Measurements from ENCODE around the gene TRAM2. TPM values are rescaled to one million over a fixed set of nuclear protein-coding genes. Genes with fewer than 3 reads are reported as not detected.

TRAM2 gene, protein sequence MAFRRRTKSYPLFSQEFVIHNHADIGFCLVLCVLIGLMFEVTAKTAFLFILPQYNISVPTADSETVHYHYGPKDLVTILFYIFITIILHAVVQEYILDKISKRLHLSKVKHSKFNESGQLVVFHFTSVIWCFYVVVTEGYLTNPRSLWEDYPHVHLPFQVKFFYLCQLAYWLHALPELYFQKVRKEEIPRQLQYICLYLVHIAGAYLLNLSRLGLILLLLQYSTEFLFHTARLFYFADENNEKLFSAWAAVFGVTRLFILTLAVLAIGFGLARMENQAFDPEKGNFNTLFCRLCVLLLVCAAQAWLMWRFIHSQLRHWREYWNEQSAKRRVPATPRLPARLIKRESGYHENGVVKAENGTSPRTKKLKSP
- 11.5 and 47.0 TPM in 2 replicates for total RNA-seq

DNA sequence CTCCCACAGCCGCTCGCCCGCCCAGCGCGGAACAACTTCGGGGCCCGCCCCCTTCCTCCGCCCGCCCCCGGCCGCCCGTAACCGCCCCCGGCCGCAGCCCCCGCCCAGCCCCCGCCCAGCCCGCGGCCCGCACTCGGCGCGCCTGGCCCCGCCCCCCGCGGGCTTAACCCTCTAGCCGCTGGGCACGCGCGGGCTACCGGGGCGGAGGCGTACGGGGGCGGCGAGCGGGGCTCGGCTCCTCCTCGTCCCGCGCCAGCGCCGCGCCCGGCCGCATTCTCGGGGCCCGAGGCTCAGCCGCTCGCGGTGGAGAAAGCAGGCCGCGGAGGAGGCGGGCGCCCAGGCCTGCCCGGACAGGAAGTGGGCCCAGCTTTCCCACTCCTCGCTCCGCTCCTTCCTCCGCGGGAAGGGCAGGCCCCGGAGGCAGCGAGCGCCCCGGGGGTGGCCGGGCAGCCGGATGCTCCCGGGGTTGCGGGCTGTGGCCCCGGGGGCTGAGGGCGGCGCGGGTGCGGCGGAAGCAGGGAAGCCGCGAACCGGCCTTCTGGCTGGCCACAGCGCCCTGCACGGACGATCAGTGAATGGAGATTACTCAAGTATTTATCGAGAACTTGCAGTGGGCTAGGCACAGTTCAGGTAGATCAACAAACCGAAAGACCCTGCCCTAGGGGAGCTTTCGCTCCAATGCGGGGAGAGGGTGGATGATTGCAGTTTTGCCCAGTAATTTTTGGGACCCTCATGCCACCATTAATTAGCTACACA is at the start of gene TRAM2:
TRAM2 (minus strand) TSS at position 39 of the 756 bp plus-strand sequence. CDS start 145 bp downstream, outside the sequence.
- no peak for DNase-seq (ENCODE audit: low read depth)

DNA sequence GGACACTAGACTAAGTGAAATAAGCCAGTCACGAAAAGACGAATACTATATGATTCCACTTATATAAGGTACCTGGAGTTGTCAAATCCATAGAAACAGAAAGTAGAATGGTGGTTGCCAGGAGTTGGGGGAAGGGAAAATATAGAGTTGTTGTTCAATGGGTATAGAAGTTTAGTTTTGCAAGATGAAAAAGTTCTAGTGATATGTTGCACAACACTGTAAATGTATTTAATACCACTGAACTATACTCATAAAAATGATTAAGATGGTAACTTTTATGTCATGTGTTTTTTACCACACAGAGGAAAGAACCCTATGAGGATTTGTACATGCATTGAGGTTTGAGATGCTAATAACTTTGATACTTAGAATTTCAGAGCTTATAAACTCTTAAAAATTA is 46.0 kb upstream of the TRAM2 start:
- DNase-seq (ENCODE audit: low read depth): no peak

DNA sequence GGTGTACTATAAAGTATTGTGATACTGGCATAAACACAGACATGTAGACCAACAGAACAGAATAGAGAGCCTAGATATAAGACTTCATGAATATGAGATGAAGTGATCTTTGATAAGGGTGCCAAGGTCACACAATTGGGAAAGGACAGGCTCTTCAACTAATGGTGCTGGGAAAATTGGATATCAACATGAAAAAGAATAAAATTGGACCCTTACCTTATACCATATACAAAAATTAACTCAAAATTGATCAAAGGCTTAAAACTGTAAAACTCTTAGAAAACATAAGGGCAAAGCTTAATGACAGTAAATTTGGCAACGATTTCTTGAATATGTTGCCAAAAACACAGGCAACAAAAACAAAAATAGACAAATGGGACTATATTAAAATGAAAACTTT is 44.8 kb upstream of the TRAM2 start:
- DNase-seq (ENCODE audit: low read depth): no peak

DNA sequence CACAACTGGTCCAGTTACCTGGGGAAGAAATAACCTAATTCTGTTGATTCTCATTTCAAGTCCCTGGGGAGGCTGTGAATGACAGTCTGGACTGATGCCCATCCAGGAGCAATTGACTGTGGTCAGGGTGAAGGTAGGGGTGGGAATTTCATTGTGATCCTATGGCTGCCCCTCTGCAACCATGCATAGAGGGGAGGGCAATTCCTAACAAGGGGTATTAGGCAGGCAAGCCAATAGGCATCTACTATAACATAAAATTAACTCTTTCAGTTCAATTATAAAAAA is 44.0 kb upstream of the TRAM2 start:
- peak; percentile 57 for DNase-seq (ENCODE audit: low read depth)

DNA sequence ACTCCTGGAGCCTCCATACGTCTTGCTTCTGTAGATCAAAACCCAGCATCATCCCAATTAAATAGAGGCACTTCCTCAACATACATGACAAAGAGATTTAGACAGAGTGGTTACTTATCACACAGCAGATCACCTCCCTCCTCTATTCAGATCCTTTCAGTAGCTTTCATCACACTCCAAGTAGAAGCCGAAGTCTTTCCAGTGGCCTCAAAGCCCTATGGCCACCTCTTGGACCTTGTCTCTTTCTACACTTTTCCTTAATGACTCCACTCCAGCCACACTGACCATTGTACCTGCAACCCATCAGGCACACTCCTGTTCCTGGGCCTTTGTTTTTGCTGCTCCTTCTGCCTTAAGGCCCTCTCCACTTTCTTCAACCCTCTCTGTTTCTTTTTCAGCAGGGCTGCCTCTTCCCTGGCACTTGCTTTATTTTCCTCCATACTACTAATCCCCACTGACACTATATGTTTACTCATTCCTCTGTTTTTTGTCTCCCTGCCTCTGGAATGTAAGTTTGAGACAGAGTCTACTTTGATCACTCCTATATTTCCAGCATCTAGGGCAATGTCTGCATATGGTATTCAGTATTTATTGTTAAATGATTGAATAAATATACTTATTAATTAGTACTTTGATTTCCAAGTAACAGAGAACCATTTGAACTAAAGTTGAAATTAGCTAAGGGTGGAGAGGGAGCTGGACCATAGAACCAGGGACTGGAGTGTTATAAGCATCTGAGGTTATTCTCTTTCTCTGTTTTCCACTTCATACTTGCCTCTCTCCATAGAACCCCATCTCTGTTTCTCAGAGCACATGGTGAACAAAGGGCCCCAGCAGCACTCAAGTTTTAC is 43.4 kb upstream of the TRAM2 start:
- DNase-seq (ENCODE audit: low read depth): no peak

DNA sequence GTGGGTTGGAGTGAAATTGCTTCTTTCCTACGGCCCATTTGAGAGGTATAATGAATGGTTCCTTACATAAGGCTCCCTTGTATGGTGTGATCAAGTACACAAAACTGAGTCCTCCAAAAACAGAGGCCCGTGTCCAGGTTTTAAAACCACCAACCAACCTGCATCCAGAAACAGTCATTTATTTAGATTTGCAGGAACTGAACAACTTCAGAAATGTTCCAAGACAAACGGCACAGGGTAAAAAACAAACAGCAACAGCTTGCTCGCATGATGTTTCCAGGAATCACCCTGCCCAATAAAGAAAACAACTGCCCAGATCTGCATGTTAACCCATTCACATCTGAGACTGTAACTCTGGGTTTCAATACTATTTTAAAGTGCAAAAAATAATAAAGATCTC is 40.2 kb upstream of the TRAM2 start:
- DNase-seq (ENCODE audit: low read depth): peak; percentile 28

DNA sequence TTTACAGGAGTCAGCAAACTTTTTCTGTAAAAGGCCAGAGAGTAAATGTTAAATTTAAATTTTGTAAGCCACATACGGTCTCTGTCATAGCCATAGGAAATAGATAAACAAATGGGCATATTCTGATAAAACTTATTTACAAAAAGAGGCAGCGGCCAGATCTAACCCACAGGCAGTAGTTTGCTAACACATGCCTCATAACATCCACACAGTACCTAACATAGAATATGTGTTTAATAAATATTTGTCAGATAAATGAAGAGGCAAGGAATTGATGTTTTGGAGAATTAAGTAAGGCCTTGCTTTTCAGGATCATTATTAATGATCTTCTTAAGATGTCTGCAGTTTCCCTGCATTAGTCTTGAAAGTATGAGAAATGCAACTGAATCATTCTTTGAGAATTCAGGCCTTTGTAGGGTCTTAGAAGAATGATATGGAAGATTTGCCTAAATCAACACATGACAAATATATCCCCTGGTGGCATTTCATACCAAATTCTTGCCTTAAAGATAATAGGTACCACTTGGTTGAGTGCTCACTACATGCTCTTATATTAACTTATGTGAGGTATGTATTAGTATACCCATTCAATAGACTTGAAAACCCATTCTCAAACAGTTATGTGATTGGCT is 39.3 kb upstream of the TRAM2 start:
- DNase-seq (ENCODE audit: low read depth): no peak

DNA sequence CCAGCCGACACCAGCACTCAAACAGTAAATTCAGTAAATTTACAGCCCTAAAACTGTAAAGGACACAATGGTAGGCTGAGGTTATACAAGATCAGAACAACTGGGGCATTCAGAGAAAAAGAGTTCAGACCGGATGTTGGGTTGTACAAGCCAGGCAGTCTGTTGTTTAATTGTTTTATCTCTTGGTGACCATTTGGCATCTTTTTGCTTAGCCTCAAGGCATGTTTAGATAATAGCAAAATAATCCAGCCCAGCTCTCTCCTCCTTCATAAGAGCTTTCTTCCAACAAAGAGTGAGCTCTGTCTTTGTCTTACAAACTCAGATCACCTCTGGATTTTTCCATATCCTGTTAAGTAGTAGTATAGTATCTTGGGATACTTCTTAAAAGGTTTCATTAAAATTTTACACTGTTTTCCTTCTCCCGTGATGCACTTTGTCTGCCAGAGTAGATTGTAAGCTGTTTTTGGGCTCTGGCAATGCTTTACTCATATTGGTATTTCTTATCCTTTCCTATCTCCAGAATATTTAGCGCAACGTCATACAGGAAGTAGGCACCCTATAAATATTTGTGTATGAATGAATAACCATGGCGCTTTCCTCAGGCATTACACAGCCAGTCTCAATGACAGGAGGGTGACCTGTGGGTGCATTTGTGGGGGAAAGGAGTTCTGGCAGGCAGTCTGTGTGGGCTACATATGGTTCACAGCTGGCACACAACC is 35.6 kb upstream of the TRAM2 start:
- DNase-seq (ENCODE audit: low read depth): no peak

DNA sequence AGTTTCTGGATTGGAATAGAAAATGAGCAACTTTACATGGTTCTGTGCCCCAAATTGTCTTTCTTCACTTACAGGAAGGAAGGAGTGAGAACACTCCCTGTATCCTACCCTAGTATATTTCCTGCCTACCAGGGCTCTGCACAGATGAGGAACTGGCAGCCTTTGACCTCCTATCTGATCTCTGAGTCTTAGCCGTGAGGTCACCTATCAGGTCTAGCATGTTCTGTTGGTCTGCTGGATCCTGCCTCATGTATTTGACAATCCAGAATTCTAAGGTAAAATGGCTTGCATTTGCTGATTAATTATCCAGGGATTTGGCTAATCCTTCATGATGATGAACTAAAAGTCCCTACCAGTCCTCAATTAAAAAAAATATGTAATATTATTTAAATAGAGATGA is 35.0 kb upstream of the TRAM2 start:
- DNase-seq (ENCODE audit: low read depth): no peak

DNA sequence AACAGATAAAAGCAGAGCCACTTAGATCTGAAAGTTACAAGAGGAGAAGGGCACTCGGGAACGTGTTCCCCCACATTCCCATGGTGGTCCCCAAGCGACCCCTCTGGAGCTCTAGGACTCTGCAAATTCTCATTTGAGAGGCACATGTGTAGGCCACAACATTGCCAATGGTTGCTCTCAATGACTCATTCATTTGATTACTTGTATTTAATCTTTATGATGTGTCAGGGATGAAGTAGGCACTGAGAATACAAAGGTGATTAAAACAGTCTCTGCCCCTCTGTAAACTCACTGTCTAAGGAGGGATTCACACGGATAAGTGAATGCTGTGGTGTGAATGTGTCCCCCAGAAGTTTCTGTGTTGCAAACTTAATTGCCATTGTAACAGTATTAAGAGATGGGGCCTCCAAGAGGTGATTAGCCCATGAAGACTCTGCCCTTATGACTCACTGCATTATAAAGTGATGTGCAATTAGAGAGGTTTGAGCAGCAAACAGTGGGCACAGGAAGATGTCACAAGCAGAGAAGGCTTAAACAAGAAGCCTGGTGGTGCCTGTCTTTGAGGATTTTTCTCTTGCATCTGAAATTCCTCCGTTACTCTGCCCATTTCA is 34.0 kb upstream of the TRAM2 start:
- peak; percentile 77 for DNase-seq (ENCODE audit: low read depth)

DNA sequence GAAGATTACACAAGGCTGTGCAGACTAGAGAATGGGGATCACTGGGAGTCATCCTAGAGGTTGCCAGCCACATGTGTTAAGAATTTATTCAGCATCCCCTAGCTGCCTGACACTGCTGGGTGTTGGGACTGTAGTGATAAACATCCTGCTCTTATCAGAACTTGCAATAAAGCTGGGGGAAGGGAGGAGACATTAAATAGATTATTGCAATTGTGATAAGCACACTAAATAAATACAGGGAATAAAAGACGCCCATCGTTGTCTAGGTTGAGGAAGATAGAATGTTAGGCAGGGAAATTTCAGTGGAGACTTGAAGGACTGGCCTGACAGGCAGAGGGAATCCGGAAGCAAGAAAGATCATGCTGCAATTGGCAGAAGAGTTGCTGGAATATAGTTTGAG is 33.2 kb upstream of the TRAM2 start:
- DNase-seq (ENCODE audit: low read depth): no peak

DNA sequence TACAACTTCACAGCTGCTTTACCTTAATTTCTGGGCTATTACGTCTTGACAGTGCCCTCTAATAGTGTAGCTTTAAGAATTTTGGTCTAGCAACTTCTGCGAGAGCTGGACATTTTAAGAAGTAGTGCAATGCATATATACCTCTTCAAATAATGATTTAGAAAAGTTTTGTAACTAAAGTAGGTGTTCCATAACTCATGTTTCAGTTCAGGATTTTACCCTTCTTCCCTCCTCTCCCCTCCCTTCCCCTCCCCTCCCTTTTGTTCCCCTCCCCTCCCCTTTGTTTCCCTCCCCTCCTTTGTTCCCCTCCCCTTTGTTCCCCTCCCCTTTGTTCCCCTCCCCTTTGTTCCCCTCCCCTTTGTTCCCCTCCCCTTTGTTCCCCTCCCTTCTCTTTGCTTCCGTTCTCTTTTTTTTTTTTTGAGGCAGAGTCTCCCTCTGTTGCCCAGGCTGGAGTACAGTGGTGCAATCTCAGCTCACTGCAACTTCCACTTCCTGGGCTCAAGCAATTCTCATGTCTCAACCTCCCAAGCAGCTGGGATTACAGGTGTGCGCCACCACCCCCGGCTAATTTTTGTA is 28.8 kb upstream of the TRAM2 start:
- DNase-seq (ENCODE audit: low read depth): no peak

DNA sequence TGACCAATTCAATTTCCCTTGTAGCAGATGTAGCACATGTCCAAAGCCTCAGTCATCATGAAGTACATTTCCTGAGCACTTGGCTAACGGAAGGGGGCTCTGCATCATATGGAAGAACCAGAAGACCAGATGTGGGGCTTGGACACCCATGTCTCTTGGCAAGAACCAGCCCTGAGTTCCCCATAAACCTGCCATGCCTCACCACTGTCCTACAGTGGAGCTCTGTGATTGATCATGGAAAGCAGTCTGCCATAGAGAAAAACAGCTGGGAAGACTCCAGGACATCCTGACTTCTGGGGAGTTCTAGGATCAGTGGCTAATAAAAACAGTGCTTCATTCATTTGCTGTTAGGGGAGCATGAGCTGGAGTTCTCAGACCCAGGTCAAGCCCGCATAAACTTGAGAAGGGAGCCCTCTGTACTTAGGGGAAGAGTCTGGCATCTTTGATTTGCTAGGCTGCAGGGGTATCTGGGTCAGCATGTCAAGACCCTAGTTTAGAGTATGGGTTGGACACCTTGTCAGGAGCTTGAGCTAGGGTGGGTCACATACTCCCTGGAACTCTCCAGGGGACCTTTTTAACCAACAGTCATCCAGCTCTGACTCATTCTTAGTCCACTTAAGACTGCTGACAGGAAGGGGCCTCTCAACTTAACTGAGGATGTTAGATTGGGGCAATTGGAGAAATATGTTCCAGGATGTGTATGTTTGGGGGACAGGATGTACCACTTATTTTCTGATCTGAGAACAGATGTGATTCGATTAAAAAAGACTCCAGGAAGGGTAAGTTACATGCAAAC is 26.3 kb upstream of the TRAM2 start:
- DNase-seq (ENCODE audit: low read depth): peak; percentile 84

DNA sequence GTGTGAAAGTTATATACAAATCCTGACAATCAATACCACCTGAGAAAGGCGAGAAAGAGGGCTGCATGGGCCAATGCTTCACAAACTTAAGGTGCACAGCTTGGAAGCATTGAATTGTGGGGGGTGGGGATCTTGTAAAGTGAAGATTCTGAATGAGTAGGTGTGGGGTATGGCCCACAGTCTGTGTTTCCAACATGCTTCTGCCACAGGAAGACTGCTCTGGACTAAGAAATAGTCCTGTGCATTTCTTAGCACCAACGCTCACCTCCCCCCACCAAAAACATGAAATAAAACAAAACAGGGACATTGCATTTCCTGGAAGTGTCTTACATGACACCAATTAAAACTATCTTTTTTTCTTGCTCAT is 21.9 kb upstream of the TRAM2 start:
- DNase-seq (ENCODE audit: low read depth): no peak

DNA sequence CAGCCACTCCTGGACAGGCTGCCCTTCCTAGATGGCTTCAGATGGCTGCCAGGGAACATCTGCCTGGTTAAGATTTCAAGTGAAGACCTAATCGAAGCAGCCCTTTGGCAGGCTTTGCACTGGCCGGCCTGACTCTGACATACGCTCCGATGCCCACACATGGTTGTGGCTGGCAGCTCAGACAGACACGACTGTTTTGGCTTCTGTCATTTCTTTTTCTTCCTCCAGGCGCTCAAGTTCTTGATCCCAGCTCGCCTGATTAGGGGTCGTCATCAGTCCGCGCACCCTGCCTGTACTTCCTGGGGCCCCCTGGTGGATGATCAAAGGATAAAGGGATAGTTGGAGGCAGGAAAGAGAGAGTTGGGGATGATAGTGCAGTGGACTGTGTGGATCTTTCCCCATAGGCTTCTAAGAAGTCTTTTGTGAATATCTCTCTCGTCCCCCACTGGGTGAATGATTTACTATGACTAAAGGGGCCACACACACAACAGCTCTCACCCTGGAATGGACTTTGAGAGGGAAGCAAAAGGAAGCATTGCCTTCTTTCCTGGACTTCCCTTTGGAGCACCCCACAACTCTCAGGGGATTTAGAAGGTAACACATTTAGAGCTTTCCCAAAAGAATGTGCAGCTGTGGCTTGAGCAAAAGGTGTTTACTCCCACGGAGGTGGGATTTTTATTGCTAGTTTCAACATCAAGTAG is 21.4 kb upstream of the TRAM2 start:
- peak; percentile 65 for DNase-seq (ENCODE audit: low read depth)

DNA sequence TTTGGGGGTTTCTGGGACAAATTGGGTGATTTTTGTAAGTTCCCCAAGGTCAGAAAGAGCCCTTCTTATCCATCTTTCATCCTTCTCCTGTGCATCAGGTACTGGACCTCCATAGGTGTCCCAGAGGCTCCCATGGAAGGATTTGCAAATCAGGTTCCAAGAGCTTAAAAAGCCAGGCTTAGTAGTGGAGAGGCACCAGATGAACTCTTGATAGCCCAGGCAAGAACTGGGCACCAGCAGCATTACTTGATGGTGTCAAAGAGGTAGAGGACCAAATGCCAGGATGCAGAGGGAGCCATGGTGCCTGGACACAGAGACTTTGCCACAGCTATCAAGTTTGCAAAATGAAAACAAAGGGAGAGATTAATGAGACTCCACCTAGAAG is 20.9 kb upstream of the TRAM2 start:
- DNase-seq (ENCODE audit: low read depth): no peak

DNA sequence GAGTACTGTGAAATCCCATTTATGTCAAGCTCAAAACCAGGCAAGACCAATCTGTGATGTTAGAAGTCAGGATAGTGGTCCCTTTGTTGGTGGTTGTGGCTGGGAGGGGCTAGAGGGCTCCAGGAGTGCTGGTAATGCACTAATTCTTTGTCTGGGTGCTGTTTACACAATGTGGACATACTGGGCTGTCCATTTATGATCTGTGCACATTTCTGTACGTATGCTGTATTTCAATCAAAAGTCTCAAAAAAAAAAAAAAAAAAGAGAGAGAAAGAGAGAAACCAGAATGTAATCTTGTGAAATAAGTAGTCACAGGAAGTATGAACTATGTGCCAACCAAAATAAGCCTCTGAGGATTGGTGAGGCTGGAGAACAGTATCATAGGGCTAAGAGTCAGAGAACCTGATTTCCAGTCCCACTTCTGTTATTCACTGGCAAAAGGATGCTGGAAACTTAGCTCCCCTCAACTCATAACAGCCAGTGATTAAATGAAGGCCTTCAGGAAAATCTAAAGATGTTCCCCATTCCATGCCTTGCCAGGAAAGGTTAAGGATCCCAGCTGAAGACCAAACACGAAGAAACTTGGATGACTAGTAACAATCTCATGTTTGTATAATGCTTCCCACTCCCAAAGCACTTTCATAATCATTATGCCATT is 19.6 kb upstream of the TRAM2 start:
- peak; percentile 68 for DNase-seq (ENCODE audit: low read depth)

DNA sequence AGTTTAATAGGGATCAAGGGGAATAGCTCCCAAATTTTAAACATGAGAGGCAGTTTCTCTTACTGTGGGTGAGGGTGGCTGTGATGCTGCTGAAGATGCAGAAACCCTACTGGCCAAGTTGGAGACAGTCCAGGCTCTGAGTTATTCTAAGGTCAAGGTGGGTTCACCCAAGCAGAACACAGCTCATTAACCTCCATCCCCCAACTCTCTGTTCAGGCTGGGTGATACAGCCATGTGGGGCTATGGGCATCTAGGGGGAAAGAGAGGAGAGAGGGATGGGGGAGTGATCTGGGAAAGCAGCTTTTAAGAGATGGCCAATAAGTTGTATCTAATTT is 18.9 kb upstream of the TRAM2 start:
- DNase-seq (ENCODE audit: low read depth): peak; percentile 81

Measured in renal cortical epithelial cell (primary cell).